SH-SY5Y (cell line): ENCODE data around the gene OR2AK2.

ENCODE experiments used
- GATA2 ChIP-seq: IDR thresholded peaks from 2 replicates; pipeline ENCODE4 v1.6.1; 2011; ENCODE audit warnings: mild to moderate bottlenecking, low read depth, low read length
- GATA3 ChIP-seq: IDR thresholded peaks from 2 replicates; pipeline ENCODE4 v1.6.1; 2011; ENCODE audit warnings: low read depth, mild to moderate bottlenecking, low read length, moderate library complexity

The OR2AK2 gene

GRCh38 chr1:247964933-247965332 lies at the start of gene OR2AK2:
Gene OR2AK2 (plus strand): TSS chr1:247965233. CDS start chr1:247965377, 144 bp downstream.
- TF ChIP-seq GATA3 (no peak), GATA2 (no peak)

- TF ChIP-seq GATA2 = no peak
- no peak for TF ChIP-seq GATA3
These were observed 45.1 kb upstream of the OR2AK2 start, which contains the start of gene OR2T8 for GRCh38 chr1:247919952-247920351. Gene OR2T8 (plus strand): TSS chr1:247920252. CDS start chr1:247921018, 766 bp downstream.

GRCh38 chr1:247923941-247924340 lies 41.1 kb upstream of the OR2AK2 start:
- TF ChIP-seq GATA3 (no peak), GATA2 (no peak)

- no peak for TF ChIP-seq GATA2
- TF ChIP-seq GATA3 = no peak
These were observed 40.2 kb upstream of the OR2AK2 start, which contains the start of gene OR2AJ1 for GRCh38 chr1:247924868-247925267. Gene OR2AJ1 (plus strand): TSS chr1:247924889. CDS start chr1:247933769, 8,880 bp downstream.

- TF ChIP-seq GATA2 (no peak), GATA3 (no peak)
These were observed 31.0 kb upstream of the OR2AK2 start for GRCh38 chr1:247933989-247934388.

- TF ChIP-seq GATA3 (no peak), GATA2 (no peak)
These were observed 29.3 kb upstream of the OR2AK2 start for GRCh38 chr1:247935781-247936180.

GRCh38 chr1:247936415-247936814 lies 28.6 kb upstream of the OR2AK2 start:
- TF ChIP-seq GATA3 (no peak), GATA2 (no peak)

- no peak for TF ChIP-seq GATA2
- no peak for TF ChIP-seq GATA3
These were observed 22.4 kb upstream of the OR2AK2 start for GRCh38 chr1:247942624-247943023.

- TF ChIP-seq GATA2 (no peak), GATA3 (no peak)
These were observed 16.5 kb upstream of the OR2AK2 start, which contains the start of gene OR2L8 for GRCh38 chr1:247948558-247948957. Gene OR2L8 (plus strand): TSS chr1:247948858. CDS start chr1:247948858, 0 bp downstream.

- no peak for TF ChIP-seq GATA2
- no peak for TF ChIP-seq GATA3
These were observed 11.6 kb upstream of the OR2AK2 start for GRCh38 chr1:247953408-247953807.

GRCh38 chr1:247961791-247962190 lies 3.2 kb upstream of the OR2AK2 start:
- TF ChIP-seq GATA3 (no peak), GATA2 (no peak)

- TF ChIP-seq GATA2 (no peak), GATA3 (no peak)
These were observed 2.0 kb upstream of the OR2AK2 start for GRCh38 chr1:247962911-247963588.

GRCh38 chr1:247966532-247967204 lies 1.6 kb downstream of the OR2AK2 start:
- no peak for TF ChIP-seq GATA2
- TF ChIP-seq GATA3 = no peak

- no peak for TF ChIP-seq GATA2
- TF ChIP-seq GATA3 = no peak
These were observed 28.0 kb downstream of the OR2AK2 start for GRCh38 chr1:247992986-247993385.

GRCh38 chr1:247998811-247999210 lies 33.8 kb downstream of the OR2AK2 start:
- no peak for TF ChIP-seq GATA2
- TF ChIP-seq GATA3 = no peak
